ENCODE results near the gene RSPO3. TPM values are rescaled to one million over a fixed set of nuclear protein-coding genes. Genes with fewer than 3 reads are reported as not detected.
"Not testable (repeated sequence)": the region's sequence is repeated elsewhere in the genome, so short reads cannot be mapped to it uniquely, and the experiment has no call there.

RSPO3 gene
- total RNA-seq, 6 donors from 2014 or later: 0.22 to 6.7 (median 1.4) TPM

DNA sequence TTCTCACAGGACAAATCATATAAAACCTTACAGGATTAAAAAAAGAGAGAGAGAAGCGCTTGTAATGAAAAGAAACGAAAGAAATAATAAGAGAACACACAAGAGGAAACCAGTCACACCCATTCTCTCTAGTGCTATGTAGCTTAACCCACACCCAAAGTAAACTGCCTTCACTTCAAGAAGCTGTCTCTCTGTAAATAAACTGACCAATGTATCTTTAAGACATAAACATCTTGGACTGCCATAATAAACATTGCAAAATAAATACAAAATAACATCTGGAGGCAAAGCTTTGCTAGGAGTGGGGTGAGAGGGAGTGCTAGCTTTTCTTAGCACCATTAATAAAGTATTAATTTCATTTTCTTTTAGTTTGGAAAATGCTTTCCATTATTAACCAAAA, 86.6 kb downstream of the RSPO3 start:
- Histone ChIP-seq H3K27me3 (no peaks in the 10 kb centered on the region), H3K36me3 (no peaks in the 10 kb centered on the region), H3K4me3 (no peak overlapping the region), H3K27ac (peak overlapping the region; percentile 36 to 56 (median 46)), H3K4me1 (peaks cover 0 to 6% (median under 1%) of the 10 kb centered on the region in 4 donors), H3K9me3 (no peaks in the 10 kb centered on the region)
- ATAC-seq (ENCODE audit: low FRiP score in 2 of 2): no peak
- WGBS, 2 donors: 42 to 60% methylated on average over 2 of the region's 2 CpGs
- TF ChIP-seq POLR2AphosphoS5 (IDR thresholded peaks at IDR 0.05): no peak
- no peak for TF ChIP-seq POLR2A (IDR thresholded peaks at IDR 0.05)
- TF ChIP-seq EP300 (IDR thresholded peaks at IDR 0.05): no peak
- TF ChIP-seq, protein P1, sequence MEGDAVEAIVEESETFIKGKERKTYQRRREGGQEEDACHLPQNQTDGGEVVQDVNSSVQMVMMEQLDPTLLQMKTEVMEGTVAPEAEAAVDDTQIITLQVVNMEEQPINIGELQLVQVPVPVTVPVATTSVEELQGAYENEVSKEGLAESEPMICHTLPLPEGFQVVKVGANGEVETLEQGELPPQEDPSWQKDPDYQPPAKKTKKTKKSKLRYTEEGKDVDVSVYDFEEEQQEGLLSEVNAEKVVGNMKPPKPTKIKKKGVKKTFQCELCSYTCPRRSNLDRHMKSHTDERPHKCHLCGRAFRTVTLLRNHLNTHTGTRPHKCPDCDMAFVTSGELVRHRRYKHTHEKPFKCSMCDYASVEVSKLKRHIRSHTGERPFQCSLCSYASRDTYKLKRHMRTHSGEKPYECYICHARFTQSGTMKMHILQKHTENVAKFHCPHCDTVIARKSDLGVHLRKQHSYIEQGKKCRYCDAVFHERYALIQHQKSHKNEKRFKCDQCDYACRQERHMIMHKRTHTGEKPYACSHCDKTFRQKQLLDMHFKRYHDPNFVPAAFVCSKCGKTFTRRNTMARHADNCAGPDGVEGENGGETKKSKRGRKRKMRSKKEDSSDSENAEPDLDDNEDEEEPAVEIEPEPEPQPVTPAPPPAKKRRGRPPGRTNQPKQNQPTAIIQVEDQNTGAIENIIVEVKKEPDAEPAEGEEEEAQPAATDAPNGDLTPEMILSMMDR (IDR thresholded peaks at IDR 0.05): no peak
- no peak for DNase-seq

DNA sequence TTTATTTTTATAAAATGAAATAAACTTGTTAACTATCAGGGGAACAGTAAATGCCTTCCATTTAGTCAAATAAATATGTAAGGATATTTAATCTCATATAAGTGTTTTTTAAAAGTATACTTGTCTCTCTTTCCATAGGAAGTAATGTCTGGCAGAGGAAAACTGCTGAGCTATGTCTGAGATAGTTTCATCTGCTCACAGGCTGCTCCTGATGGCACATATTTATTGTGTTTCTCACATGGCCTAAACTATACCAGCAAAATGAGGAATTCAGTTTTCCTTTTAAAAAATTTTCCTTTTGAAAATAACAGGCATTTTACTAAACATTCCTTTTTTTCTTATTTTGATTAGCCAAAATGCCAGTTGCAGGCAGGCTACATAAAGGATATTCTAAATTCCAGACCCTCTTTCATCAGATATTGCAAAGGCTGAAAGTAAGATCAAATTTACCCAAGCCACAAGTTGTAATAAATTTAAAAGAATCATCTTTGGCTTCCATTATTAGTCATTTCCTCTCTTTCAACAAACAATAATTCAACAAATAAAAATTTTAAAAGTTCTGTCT, 88.1 kb downstream of the RSPO3 start:
- H3K9me3 ChIP-seq: no peaks in the 10 kb centered on the region
- ATAC-seq (ENCODE audit: low FRiP score in 2 of 2) (no peak), DNase-seq (no peak)
- no peaks in the 10 kb centered on the region for H3K27me3 ChIP-seq
- no peak overlapping the region for H3K4me3 ChIP-seq
- TF ChIP-seq POLR2AphosphoS5 (IDR thresholded peaks at IDR 0.05): no peak
- no peak for TF ChIP-seq POLR2A (IDR thresholded peaks at IDR 0.05)
- TF ChIP-seq EP300 (IDR thresholded peaks at IDR 0.05): no peak
- TF ChIP-seq, protein P1 (IDR thresholded peaks at IDR 0.05): no peak
- H3K27ac ChIP-seq: no peak overlapping the region
- H3K36me3 ChIP-seq: no peaks in the 10 kb centered on the region
- H3K4me1 ChIP-seq: peaks cover 0 to 6% (median 0%) of the 10 kb centered on the region in 4 donors

DNA sequence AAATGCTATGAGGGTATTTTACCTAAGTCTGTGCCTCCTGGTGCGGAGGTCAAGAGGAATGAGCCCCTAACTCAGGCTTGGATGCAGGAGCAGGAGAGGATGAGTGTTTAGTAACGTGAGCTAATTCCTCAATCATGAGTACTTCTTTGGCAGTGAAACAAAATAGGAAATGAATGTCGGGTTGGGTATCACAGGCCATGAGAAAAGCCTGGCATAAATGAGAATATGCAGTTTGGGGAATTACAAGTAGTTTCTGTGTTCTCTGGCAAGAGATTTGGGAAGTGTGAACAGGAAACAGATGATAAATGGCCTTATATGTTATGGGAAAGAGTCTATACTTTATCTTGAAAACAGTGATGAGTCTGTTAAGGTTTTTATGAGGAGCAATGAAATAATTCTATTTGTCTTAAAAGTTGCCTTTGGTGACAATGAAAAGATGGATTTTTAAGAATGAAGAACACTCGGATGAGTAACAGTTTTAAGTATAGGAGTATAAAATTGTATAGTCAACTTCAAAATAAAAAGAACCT, 89.2 kb downstream of the RSPO3 start:
- ATAC-seq (ENCODE audit: low FRiP score in 2 of 2) (peak in 1 of 2 donors; percentile 12), DNase-seq (no peak)
- Histone ChIP-seq H3K36me3 (no peaks in the 10 kb centered on the region), H3K9me3 (no peaks in the 10 kb centered on the region), H3K4me3 (no peak overlapping the region), H3K4me1 (peaks cover 0 to 6% (median 0%) of the 10 kb centered on the region in 4 donors), H3K27ac (no peak overlapping the region), H3K27me3 (no peaks in the 10 kb centered on the region)
- TF ChIP-seq POLR2AphosphoS5 (IDR thresholded peaks at IDR 0.05): no peak
- TF ChIP-seq, protein P1 (IDR thresholded peaks at IDR 0.05): no peak
- no peak for TF ChIP-seq POLR2A (IDR thresholded peaks at IDR 0.05)
- no peak for TF ChIP-seq EP300 (IDR thresholded peaks at IDR 0.05)
- 51 to 56% methylated on average over 4 of the region's 4 CpGs for WGBS, 2 donors

DNA sequence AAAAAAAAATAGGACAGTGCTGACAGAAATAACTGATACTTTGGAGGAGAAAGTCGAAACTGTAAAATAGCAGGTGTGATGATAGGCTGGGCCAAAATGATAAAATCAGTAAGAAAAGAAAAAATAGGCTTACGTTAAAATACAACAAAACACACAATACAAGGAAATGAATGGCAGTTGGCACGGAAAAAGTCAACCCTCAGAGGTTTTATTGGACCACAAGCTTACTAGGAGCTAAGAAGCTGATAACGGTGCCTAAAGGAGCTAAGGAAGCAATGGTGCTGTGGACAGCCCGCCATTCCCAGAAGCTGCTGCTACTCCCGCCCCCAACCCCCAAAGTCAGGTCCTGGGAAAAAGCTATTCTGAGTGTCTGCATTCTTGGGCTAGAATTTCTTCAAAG, 92.3 kb downstream of the RSPO3 start:
- ATAC-seq (ENCODE audit: low FRiP score in 2 of 2): no peak
- DNase-seq: no peak
- TF ChIP-seq, protein P1 (IDR thresholded peaks at IDR 0.05): no peak
- TF ChIP-seq POLR2A (IDR thresholded peaks at IDR 0.05) (no peak), EP300 (IDR thresholded peaks at IDR 0.05) (no peak), POLR2AphosphoS5 (IDR thresholded peaks at IDR 0.05) (no peak)
- no peaks in the 10 kb centered on the region for H3K4me1 ChIP-seq
- H3K9me3 ChIP-seq: no peaks in the 10 kb centered on the region
- H3K27ac ChIP-seq: no peak overlapping the region
- WGBS, 2 donors: 64 to 75% methylated on average over 6 of the region's 6 CpGs
- no peaks in the 10 kb centered on the region for H3K36me3 ChIP-seq
- no peak overlapping the region for H3K4me3 ChIP-seq
- no peaks in the 10 kb centered on the region for H3K27me3 ChIP-seq

DNA sequence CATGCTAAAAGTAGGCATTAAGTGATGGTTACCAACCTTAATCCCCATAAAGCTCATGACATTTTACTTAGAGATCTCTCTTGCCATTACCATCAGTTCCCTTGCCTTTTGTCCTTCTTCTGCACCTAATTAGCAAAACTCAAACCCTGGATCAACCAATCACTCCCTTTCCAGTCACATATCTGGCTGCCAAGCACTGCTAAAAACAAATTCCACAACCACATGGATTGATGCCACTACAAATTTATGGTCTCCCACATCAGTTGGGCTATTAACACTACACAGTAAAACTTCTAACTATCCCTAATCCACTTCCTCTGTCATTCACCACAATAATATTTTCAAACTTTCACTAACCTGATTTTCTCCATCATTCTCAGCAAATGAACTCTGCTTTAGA, 93.9 kb downstream of the RSPO3 start:
- DNase-seq: no peak

DNA sequence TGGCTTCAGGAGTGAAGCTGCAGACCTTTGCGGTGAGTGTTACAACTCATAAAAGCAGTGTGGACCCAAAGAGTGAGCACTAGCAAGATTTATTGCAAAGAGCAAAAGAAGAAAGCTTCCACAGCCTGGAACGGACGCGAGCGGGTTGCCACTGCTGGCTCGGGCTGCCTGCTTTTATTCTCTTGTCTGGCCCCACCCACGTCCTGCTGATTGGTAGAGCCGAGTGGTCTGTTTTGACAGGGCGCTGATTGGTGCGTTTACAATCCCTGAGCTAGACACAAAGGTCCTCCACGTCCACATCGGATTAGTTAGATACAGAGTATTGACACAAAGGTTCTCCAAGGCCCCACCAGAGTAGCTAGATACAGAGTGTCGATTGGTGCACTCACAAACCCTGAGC, 95.6 kb downstream of the RSPO3 start:
- H3K27ac ChIP-seq; H3K36me3 ChIP-seq; H3K9me3 ChIP-seq; DNase-seq; ATAC-seq (ENCODE audit: low FRiP score in 2 of 2); H3K4me3 ChIP-seq; H3K27me3 ChIP-seq; H3K4me1 ChIP-seq: not testable (repeated sequence)
- 93 to 94% methylated on average over 13 of the region's 13 CpGs for WGBS, 2 donors

More for the DNA sequence above, 93.9 kb downstream of the RSPO3 start:
- ATAC-seq (ENCODE audit: low FRiP score in 2 of 2): no peak
- H3K4me3 ChIP-seq: no peak overlapping the region
- no peaks in the 10 kb centered on the region for H3K4me1 ChIP-seq
- H3K27me3 ChIP-seq: no peaks in the 10 kb centered on the region
- no peak for TF ChIP-seq POLR2A (IDR thresholded peaks at IDR 0.05)
- TF ChIP-seq POLR2AphosphoS5 (IDR thresholded peaks at IDR 0.05): no peak
- no peak for TF ChIP-seq EP300 (IDR thresholded peaks at IDR 0.05)
- TF ChIP-seq, protein P1 (IDR thresholded peaks at IDR 0.05): no peak
- H3K36me3 ChIP-seq: no peaks in the 10 kb centered on the region
- no peak overlapping the region for H3K27ac ChIP-seq
- no peaks in the 10 kb centered on the region for H3K9me3 ChIP-seq

DNA sequence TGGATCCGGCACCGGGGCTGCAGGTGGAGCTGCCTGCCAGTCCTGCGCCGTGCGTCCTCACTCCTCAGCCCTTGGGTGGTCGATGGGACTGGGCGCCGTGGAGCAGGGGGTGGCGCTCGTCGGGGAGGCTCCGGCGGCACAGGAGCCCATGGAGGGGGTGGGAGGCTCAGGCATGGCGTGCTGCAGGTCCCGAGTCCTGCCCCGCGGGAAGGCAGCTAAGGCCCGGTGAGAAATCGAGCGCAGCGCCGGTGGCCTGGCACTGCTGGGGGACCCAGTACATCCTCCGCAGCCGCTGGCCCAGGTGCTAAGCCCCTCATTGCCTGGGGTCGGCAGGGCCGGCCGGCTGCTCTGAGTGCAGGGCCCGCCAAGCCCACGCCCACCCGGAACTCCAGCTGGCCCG, 96.1 kb downstream of the RSPO3 start:
- H3K9me3 ChIP-seq; H3K27ac ChIP-seq; ATAC-seq (ENCODE audit: low FRiP score in 2 of 2); H3K36me3 ChIP-seq; H3K27me3 ChIP-seq; H3K4me3 ChIP-seq; H3K4me1 ChIP-seq: not testable (repeated sequence)
- DNase-seq: peak in 1 of 2 donors; percentile 76
- WGBS, 2 donors: 90 to 96% methylated on average over 2 to 30 of the region's 31 CpGs

All from upper lobe of left lung (tissue), 6 donors.